IMR-90 (cell line): ENCODE measurements around the gene DBH. TPM values are rescaled to one million over a fixed set of nuclear protein-coding genes. Genes with fewer than 3 reads are reported as not detected.

Experiments used
- ATAC-seq: fragments of 200-7000 bp; cut with Tn5 transposase; 2 replicates; pipeline ENCODE4 v1.9.1; 2020; ENCODE audit warnings: low read depth, mild to moderate bottlenecking, moderate library complexity
- BruUV-seq: library from RNA; stranded (reverse); fragments of 400-500 nt; replicated peaks from 2 replicates; lab custom pipeline; 2021; lab: Mats Ljungman, UMichigan
- CTCF ChIA-PET: fragments of 300-600 bp; formaldehyde crosslinking; extraction: SDS; loops from one replicate; lab custom pipeline; 2021; ENCODE audit warnings: antibody characterized with exemption; lab: Yijun Ruan, JAX
- POLR2A ChIA-PET: fragments of 300-600 bp; sonication (Branson Sonifier 250); formaldehyde crosslinking; loops from one replicate; lab custom pipeline; 2022; ENCODE audit warnings: antibody characterized with exemption; ENCODE audit not compliant: unreplicated experiment; lab: Charles Lee
- DNase-seq: peaks from one replicate; pipeline ENCODE4 v3.0.0; 2013
- H2AFZ ChIP-seq: replicated peaks from 2 replicates; pipeline ENCODE3; 2013; ENCODE audit warnings: low read length, mild to moderate bottlenecking; ENCODE audit not compliant: poor library complexity
- H2AK5ac ChIP-seq: 2 replicates; pipeline ENCODE4 v1.6.1; 2013; ENCODE audit warnings: low read depth, low read length, inconsistent platforms
- H2AK9ac ChIP-seq: replicated peaks from 2 replicates; pipeline ENCODE3; 2013; ENCODE audit warnings: mild to moderate bottlenecking, low read depth, low read length, moderate library complexity; ENCODE audit not compliant: poor library complexity
- H2BK120ac ChIP-seq: 2 replicates; pipeline ENCODE4 v1.6.1; 2013; ENCODE audit warnings: low read depth, low read length, inconsistent platforms
- H2BK15ac ChIP-seq: 3 replicates; pipeline ENCODE4 v1.6.1; 2013; ENCODE audit warnings: low read depth, low read length, inconsistent platforms
- H2BK20ac ChIP-seq: 2 replicates; pipeline ENCODE4 v1.6.1; 2013; ENCODE audit warnings: low read depth, mild to moderate bottlenecking, inconsistent platforms, low read length, moderate library complexity
- H2BK5ac ChIP-seq: 2 replicates; pipeline ENCODE4 v1.6.1; 2013; ENCODE audit warnings: mild to moderate bottlenecking, low read depth, low read length, inconsistent platforms; ENCODE audit not compliant: poor library complexity, severe bottlenecking
- H3K14ac ChIP-seq: replicated peaks from 2 replicates; pipeline ENCODE4 v1.6.1; 2013; ENCODE audit warnings: low read depth, low read length, inconsistent platforms
- H3K18ac ChIP-seq: 2 replicates; pipeline ENCODE4 v1.6.1; 2013; ENCODE audit warnings: low read depth, low read length, control low read depth
- H3K23ac ChIP-seq: 2 replicates; pipeline ENCODE4 v1.6.1; 2013; ENCODE audit warnings: low read depth, low read length, inconsistent platforms
- H3K27ac ChIP-seq: 2 replicates; pipeline ENCODE4 v1.5.1; 2013; ENCODE audit warnings: mild to moderate bottlenecking, control low read depth, low read length; ENCODE audit not compliant: insufficient read depth
- H3K27me3 ChIP-seq: 2 replicates; pipeline ENCODE4 v1.6.1; 2013; ENCODE audit warnings: low read length; ENCODE audit not compliant: control insufficient read depth, insufficient read depth
- H3K36me3 ChIP-seq: 2 replicates; pipeline ENCODE4 v1.6.1; 2013; ENCODE audit warnings: low read length, mixed read lengths; ENCODE audit not compliant: control insufficient read depth, insufficient read depth
- H3K4ac ChIP-seq: 2 replicates; pipeline ENCODE4 v1.6.1; 2013; ENCODE audit warnings: low read depth, low read length, inconsistent platforms
- H3K4me1 ChIP-seq: 2 replicates; pipeline ENCODE4 v1.6.1; 2013; ENCODE audit warnings: low read length, mixed read lengths; ENCODE audit not compliant: control insufficient read depth, insufficient read depth
- H3K4me2 ChIP-seq: 2 replicates; pipeline ENCODE4 v1.6.1; 2013; ENCODE audit warnings: low read depth, mild to moderate bottlenecking, control low read depth, low read length, moderate library complexity
- H3K4me3 ChIP-seq: 2 replicates; pipeline ENCODE4 v1.5.1; 2013; ENCODE audit warnings: low read depth, mild to moderate bottlenecking, control low read depth, low read length, moderate library complexity; ENCODE audit not compliant: insufficient read depth
- H3K56ac ChIP-seq: 2 replicates; pipeline ENCODE4 v1.6.1; 2013; ENCODE audit warnings: low read length, inconsistent platforms; ENCODE audit not compliant: insufficient read depth; ENCODE audit errors: extremely low read depth
- H3K79me1 ChIP-seq, 2 experiments: 2 replicates each; pipeline ENCODE4 v1.6.1; 2013; ENCODE audit warnings: low read length in 2 of 2, inconsistent platforms in 1 of 2, low read depth in 1 of 2
- H3K9ac ChIP-seq: 2 replicates; pipeline ENCODE4 v1.6.1; 2013; ENCODE audit warnings: low read depth, low read length, control low read depth
- H3K9me1 ChIP-seq: 2 replicates; pipeline ENCODE4 v1.6.1; 2013; ENCODE audit warnings: low read length, inconsistent platforms; ENCODE audit not compliant: insufficient read depth
- H3K9me3 ChIP-seq: 2 replicates; pipeline ENCODE4 v1.6.1; 2013; ENCODE audit warnings: low read length; ENCODE audit not compliant: control insufficient read depth, insufficient read depth
- H4K20me1 ChIP-seq: 2 replicates; pipeline ENCODE4 v1.6.1; 2013; ENCODE audit warnings: low read length, inconsistent platforms; ENCODE audit not compliant: insufficient read depth
- H4K5ac ChIP-seq: 2 replicates; pipeline ENCODE4 v1.6.1; 2013; ENCODE audit warnings: mild to moderate bottlenecking, low read depth, low read length, control low read depth
- H4K8ac ChIP-seq, 2 experiments: 2 replicates each; pipeline ENCODE4 v1.6.1; 2013; ENCODE audit warnings: low read depth in 2 of 2, low read length in 2 of 2, control low read depth in 1 of 2, inconsistent platforms in 1 of 2
- H4K91ac ChIP-seq: 2 replicates; pipeline ENCODE4 v1.6.1; 2013; ENCODE audit warnings: low read depth, low read length, inconsistent platforms; ENCODE audit not compliant: insufficient read depth
- BHLHE40 ChIP-seq: fragments of 150-350 bp; IDR thresholded peaks from 2 replicates; pipeline ENCODE4 v1.6.1; 2016; ENCODE audit warnings: mild to moderate bottlenecking, low read depth, low read length
- MAZ ChIP-seq: IDR thresholded peaks from 2 replicates; pipeline ENCODE4 v1.6.1; 2012; ENCODE audit warnings: low read depth, mild to moderate bottlenecking, low read length, improper control_type of control experiment, moderate library complexity, borderline replicate concordance
- WGBS, 2 experiments: methylation state at CpG; one replicate each; pipeline versions ENCODE4 v1.1.5 to v1.1.7; 2013; ENCODE audit warnings: missing lambda C conversion rate in 2 of 2; ENCODE audit not compliant: insufficient read length in 1 of 2; ENCODE audit errors: extremely low coverage in 2 of 2; 5-methylcytosine and 5-hydroxymethylcytosine counted together
- dilution Hi-C: fragments of 300-500 bp; cut with HindIII; formaldehyde crosslinking; loops from one replicate; pipeline ENCODE4 v1.14.3; 2018; ENCODE audit warnings: low sequenced_read_pairs; ENCODE audit not compliant: unreplicated experiment
- in situ Hi-C: fragments of 300-500 bp; cut with MboI; formaldehyde crosslinking; loops from 3 replicates; pipeline ENCODE4 v1.14.3; 2019; ENCODE audit warnings: low sequenced_read_pairs, inconsistent platforms, mixed read lengths
- intact Hi-C: fragments of 100-400 bp; cut with micrococcal nuclease; formaldehyde crosslinking; loops from 2 replicates; pipeline ENCODE4 v1.10.0; 2022
- polyA plus RNA-seq, 3 experiments: library from polyadenylated mRNA; depleted of rRNA; stranded (reverse); fragments of >200 nt; gene quantifications; 2 replicates each; pipeline ENCODE4 v1.2.3, GENCODE V29; 2012; ENCODE audit warnings: low replicate concordance in 1 of 3
- total RNA-seq: library from RNA; depleted of rRNA; stranded (reverse); fragments of >200 nt; gene quantifications from 2 replicates; pipeline ENCODE4 v1.2.3, GENCODE V29; 2012

Gene DBH
- total and polyA plus RNA-seq, 2 of the 4 experiments (the other 2 are of a cell fraction): not detected

DNA sequence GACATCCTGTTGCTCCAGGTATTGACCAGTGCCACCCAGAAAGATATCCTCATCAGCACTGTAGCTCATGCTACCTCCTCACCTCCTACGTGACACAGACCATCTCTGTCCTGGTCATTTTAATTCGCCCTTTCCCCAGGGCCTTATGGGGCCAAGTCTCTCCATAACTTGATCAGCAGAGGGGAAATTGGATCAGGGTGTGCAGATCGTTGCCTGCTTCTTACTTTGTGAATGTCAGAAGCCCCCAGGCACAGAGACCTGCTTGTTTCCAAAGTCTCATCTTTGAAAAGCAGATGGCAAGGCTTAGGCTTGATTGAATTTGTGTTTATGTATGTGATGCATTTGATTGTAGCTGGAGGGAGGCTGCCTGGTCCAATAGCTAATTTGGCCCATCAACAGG, 8.8 kb upstream of the DBH start:
- Histone ChIP-seq H3K14ac (no peak overlapping the region), H3K18ac (no peak overlapping the region), H3K4me2 (no peak overlapping the region), H3K56ac (no peak overlapping the region), H2AFZ (no peak overlapping the region), H3K4me1 (no peaks in the 10 kb centered on the region), H2AK9ac (no peak overlapping the region), H3K27ac (no peak overlapping the region), H3K23ac (no peak overlapping the region), H3K36me3 (no peaks in the 10 kb centered on the region), H4K20me1 (no peaks in the 10 kb centered on the region), H4K91ac (no peak overlapping the region), H2BK15ac (no peak overlapping the region), H3K79me1 (no peaks in the 10 kb centered on the region), H4K8ac (no peak overlapping the region), H3K9me1 (no peaks in the 10 kb centered on the region), H3K27me3 (peaks cover 22% of the 10 kb centered on the region), H2AK5ac (no peak overlapping the region), H3K9ac (no peak overlapping the region), H3K4ac (no peak overlapping the region), H2BK5ac (no peak overlapping the region), H2BK20ac (no peak overlapping the region), H2BK120ac (no peak overlapping the region), H3K4me3 (no peak overlapping the region), H4K5ac (no peak overlapping the region), H3K9me3 (peaks cover 6% of the 10 kb centered on the region)
- no TSS peak for BruUV-seq
- dilution Hi-C loops: no loop called here
- ATAC-seq (no peak), DNase-seq (no peak)
- WGBS, 2 experiments: no CpG with 5 or more reads among the region's 3 CpGs
- in situ Hi-C loops: no loop called here
- intact Hi-C loops: no loop called here
- ChIA-PET CTCF (no interaction called here), POLR2A (no interaction called here)
- TF ChIP-seq BHLHE40: no peak
- TF ChIP-seq MAZ: no peak
